Measurements from ENCODE around the gene CCNI. TPM values are rescaled to one million over a fixed set of nuclear protein-coding genes. Genes with fewer than 3 reads are reported as not detected.

CCNI gene
- total RNA-seq, 1 donor from 2014 or later = 396 TPM

DNA sequence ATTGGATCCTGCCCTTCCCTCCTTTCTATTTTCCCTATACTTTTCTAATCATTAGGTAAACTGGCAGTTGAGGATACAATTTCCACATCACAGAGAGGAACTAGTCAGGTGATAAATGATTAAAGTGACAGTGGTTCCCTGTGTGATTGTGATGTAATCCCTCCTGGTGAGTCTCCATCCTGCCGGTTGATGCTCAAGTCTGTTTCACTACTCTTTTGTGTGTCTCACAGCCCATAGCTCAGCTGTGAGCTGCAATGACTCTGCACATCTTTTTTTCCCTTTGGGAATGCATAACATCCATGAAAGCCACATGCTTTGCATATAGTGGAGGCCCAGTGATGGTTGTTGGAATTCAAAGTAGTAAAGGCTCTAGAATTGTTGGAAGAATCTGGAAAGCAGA, 60.4 kb downstream of the CCNI start:
- Mint-ChIP-seq H3K27ac (ENCODE audit: unreplicated experiment) (no peak overlapping the region), H3K9me3 (no peaks in the 10 kb centered on the region), H3K4me1 (peaks cover 10% of the 10 kb centered on the region), H3K27me3 (ENCODE audit: low read depth) (no peaks in the 10 kb centered on the region), H3K36me3 (ENCODE audit: low read depth) (peaks cover 36% of the 10 kb centered on the region), H3K4me3 (no peak overlapping the region)
- TF ChIP-seq, protein P1, sequence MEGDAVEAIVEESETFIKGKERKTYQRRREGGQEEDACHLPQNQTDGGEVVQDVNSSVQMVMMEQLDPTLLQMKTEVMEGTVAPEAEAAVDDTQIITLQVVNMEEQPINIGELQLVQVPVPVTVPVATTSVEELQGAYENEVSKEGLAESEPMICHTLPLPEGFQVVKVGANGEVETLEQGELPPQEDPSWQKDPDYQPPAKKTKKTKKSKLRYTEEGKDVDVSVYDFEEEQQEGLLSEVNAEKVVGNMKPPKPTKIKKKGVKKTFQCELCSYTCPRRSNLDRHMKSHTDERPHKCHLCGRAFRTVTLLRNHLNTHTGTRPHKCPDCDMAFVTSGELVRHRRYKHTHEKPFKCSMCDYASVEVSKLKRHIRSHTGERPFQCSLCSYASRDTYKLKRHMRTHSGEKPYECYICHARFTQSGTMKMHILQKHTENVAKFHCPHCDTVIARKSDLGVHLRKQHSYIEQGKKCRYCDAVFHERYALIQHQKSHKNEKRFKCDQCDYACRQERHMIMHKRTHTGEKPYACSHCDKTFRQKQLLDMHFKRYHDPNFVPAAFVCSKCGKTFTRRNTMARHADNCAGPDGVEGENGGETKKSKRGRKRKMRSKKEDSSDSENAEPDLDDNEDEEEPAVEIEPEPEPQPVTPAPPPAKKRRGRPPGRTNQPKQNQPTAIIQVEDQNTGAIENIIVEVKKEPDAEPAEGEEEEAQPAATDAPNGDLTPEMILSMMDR (conservative IDR thresholded peaks at IDR 0.05) = no peak
- no peak for DNase-seq (ENCODE audit: low read depth, low spot score)

DNA sequence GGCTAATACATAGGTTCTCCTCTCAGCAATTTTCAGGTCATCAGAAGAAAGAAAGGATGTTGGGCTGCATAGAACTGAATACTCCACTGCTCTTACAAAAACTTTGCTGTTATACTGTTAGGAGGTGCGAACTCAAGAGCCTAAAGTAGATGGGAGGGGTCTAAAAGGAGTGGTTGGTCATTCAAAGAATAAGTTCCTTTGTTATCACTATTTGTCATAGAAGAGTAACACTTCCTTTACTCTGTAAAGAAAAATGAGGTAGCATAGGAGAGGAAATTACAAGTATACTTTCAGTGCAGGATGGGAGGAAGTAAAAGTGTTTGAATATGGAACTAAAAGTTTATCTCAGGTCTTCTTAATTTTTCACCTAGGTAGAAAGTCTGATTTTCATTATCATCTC, 61.5 kb downstream of the CCNI start:
- Mint-ChIP-seq H3K27ac (ENCODE audit: unreplicated experiment) (no peak overlapping the region), H3K9me3 (no peaks in the 10 kb centered on the region), H3K4me3 (no peak overlapping the region), H3K4me1 (peaks cover 10% of the 10 kb centered on the region), H3K27me3 (ENCODE audit: low read depth) (no peaks in the 10 kb centered on the region), H3K36me3 (ENCODE audit: low read depth) (peaks cover 31% of the 10 kb centered on the region)
- TF ChIP-seq, protein P1 (conservative IDR thresholded peaks at IDR 0.05) = no peak
- no peak for DNase-seq (ENCODE audit: low read depth, low spot score)

DNA sequence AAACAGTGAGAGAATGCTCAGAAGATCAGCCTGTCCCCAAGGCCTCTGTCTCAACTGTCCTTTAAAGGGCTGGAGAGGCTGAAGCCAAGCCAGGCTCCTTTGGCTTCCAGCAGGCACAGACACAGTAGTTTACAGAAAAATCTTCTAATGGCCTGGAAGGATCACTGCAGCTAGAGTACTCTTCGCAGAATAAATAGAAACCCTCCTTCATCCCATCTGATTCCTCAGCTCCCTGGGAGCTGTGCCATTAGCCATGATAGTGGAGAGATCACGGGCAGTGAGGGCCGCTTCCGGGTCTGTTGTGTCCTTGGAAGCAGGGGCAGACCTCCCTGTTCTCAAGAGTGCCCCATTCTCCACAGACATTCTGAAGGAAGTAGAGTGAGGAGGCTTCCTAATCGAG, 63.1 kb downstream of the CCNI start:
- TF ChIP-seq, protein P1 (conservative IDR thresholded peaks at IDR 0.05) = no peak
- no peaks in the 10 kb centered on the region for H3K27me3 Mint-ChIP-seq (ENCODE audit: low read depth)
- DNase-seq (ENCODE audit: low read depth, low spot score) = no peak
- H3K4me3 Mint-ChIP-seq = no peak overlapping the region
- H3K36me3 Mint-ChIP-seq (ENCODE audit: low read depth) = peaks cover 34% of the 10 kb centered on the region
- H3K4me1 Mint-ChIP-seq = peaks cover 18% of the 10 kb centered on the region
- no peaks in the 10 kb centered on the region for H3K9me3 Mint-ChIP-seq
- H3K27ac Mint-ChIP-seq (ENCODE audit: unreplicated experiment) = no peak overlapping the region

DNA sequence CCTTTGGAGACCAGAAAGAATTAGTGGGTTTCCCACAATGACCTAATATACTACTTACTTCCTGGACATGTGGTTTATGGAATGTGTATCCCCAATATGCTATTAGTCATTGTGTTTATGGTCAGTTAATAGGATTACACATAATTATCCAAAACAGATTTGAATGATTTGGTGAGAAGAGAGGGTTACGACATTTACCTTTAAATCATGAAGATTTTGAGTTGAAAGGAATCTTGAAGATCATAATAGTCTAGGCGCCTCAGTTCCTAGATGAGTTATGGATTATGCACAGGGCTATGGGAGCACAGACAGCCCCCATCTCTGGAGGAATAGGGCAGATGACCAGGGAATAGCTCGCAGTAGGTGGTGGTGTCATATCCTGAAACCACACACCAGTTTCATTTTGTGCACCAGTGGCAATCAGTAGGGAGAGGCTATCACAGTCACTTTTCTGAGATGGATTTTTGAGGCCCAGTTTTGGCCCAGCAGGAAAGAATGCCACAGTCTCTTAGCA, 64.9 kb downstream of the CCNI start:
- no peak for DNase-seq (ENCODE audit: low read depth, low spot score)
- H3K9me3 Mint-ChIP-seq = no peaks in the 10 kb centered on the region
- H3K4me3 Mint-ChIP-seq = no peak overlapping the region
- peaks cover 29% of the 10 kb centered on the region for H3K4me1 Mint-ChIP-seq
- no peak overlapping the region for H3K27ac Mint-ChIP-seq (ENCODE audit: unreplicated experiment)
- no peaks in the 10 kb centered on the region for H3K27me3 Mint-ChIP-seq (ENCODE audit: low read depth)
- TF ChIP-seq, protein P1 (conservative IDR thresholded peaks at IDR 0.05) = no peak
- H3K36me3 Mint-ChIP-seq (ENCODE audit: low read depth) = peaks cover 34% of the 10 kb centered on the region

DNA sequence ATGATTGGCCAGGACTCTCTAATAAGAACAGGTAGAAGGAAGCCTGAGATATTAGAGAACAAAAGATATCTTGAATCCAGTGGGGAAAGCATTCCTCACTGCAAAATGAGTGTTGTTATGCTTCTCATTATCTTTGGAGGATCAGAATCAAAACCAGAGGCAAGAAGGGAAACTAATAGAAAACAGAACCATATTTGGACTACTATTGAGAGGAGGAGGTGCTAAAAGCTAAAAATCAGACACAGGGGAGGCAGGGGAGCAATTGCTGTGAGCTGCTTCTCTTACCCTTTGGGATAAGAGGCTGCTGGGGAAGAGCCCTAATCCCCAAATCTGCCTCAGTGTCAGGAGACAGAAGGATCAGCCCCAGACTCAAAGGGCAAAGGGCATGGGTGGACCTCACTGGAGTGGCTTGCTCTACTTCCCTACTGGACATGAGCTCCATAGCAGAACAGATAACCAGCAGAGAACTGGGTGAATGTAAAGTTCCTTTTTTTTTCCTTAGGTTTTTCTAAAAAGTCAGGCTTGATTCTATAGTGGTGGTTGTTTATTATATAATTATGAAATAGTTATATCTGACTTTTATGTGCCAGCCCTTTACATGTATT, 66.2 kb downstream of the CCNI start:
- TF ChIP-seq, protein P1 (conservative IDR thresholded peaks at IDR 0.05) = no peak
- H3K9me3 Mint-ChIP-seq = no peaks in the 10 kb centered on the region
- H3K27me3 Mint-ChIP-seq (ENCODE audit: low read depth) = no peaks in the 10 kb centered on the region
- peaks cover 32% of the 10 kb centered on the region for H3K36me3 Mint-ChIP-seq (ENCODE audit: low read depth)
- no peak overlapping the region for H3K27ac Mint-ChIP-seq (ENCODE audit: unreplicated experiment)
- no peak for DNase-seq (ENCODE audit: low read depth, low spot score)
- H3K4me3 Mint-ChIP-seq = no peak overlapping the region
- peaks cover 29% of the 10 kb centered on the region for H3K4me1 Mint-ChIP-seq

All from neural crest cell (in vitro differentiated cells).